BJ (cell line): ENCODE measurements around the gene ID2. TPM values are rescaled to one million over a fixed set of nuclear protein-coding genes. Genes with fewer than 3 reads are reported as not detected.

Source experiments
- CTCF ChIA-PET: fragments of 350-600 bp; formaldehyde crosslinking; extraction: SDS; loops from one replicate; lab custom pipeline; 2021; ENCODE audit warnings: antibody characterized with exemption, inconsistent platforms; lab: Yijun Ruan, JAX
- POLR2A ChIA-PET: fragments of 300-600 bp; sonication (Branson Sonifier 250); formaldehyde crosslinking; extraction: SDS; loops from one replicate; lab custom pipeline; 2021; ENCODE audit warnings: antibody characterized with exemption; lab: Charles Lee
- DNase-seq: peaks from one replicate; pipeline ENCODE4 v3.0.0-alpha.2; 2011; ENCODE audit warnings: low read depth
- H3K27me3 ChIP-seq: 2 replicates; pipeline ENCODE4 v1.6.0; 2011; ENCODE audit warnings: low read length; ENCODE audit not compliant: control insufficient read depth, insufficient read depth
- H3K36me3 ChIP-seq: 2 replicates; pipeline ENCODE4 v1.5.1; 2011; ENCODE audit warnings: low read length; ENCODE audit not compliant: control insufficient read depth, insufficient read depth
- H3K4me3 ChIP-seq: 2 replicates; pipeline ENCODE4 v1.5.1; 2011; ENCODE audit warnings: low read depth, mild to moderate bottlenecking, control low read depth, low read length
- polyA plus RNA-seq: library from polyadenylated mRNA; depleted of rRNA; stranded (reverse); fragments of >200 nt; gene quantifications from 2 replicates; pipeline ENCODE4 v1.2.3, GENCODE V29; 2011; rRNA removed
- TF ChIP-seq, protein P1 (sequence below): IDR thresholded peaks from 2 replicates; pipeline ENCODE4 v1.5.1; 2011; ENCODE audit warnings: low read depth, mild to moderate bottlenecking, control low read depth, inconsistent platforms, low read length, moderate library complexity; ENCODE audit not compliant: insufficient read depth

Gene ID2
- polyA plus RNA-seq, 1 experiment, result 242 TPM

DNA sequence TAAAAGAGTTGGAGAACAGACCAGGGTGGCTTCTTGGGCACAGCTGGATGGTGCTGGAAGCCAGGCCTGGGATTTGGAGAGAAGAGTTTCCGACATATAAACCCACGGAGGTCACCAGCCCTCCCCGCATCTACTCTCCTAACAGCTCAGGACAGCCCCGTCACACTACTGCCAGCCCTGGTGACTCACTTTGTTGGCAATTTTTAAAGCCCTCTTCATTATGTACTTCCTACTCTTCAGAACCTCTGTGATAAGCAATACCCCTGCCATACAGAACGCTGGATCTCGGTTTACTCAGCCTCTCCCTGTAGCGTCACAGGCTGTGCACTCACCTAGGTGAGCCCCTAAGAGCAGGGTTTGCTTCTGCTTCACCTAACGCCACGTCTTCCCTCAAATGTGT lies 48.1 kb downstream of the ID2 start:
- H3K4me3 ChIP-seq, result no peak overlapping the region
- TF ChIP-seq, protein P1, sequence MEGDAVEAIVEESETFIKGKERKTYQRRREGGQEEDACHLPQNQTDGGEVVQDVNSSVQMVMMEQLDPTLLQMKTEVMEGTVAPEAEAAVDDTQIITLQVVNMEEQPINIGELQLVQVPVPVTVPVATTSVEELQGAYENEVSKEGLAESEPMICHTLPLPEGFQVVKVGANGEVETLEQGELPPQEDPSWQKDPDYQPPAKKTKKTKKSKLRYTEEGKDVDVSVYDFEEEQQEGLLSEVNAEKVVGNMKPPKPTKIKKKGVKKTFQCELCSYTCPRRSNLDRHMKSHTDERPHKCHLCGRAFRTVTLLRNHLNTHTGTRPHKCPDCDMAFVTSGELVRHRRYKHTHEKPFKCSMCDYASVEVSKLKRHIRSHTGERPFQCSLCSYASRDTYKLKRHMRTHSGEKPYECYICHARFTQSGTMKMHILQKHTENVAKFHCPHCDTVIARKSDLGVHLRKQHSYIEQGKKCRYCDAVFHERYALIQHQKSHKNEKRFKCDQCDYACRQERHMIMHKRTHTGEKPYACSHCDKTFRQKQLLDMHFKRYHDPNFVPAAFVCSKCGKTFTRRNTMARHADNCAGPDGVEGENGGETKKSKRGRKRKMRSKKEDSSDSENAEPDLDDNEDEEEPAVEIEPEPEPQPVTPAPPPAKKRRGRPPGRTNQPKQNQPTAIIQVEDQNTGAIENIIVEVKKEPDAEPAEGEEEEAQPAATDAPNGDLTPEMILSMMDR, result no peak
- ChIA-PET POLR2A (no interaction called here), CTCF (interaction anchor here (1.7 kb wide), 1 partner anchor 12 kb away, joined by 3 read pairs; no protein-coding TSS in a partner anchor)
- H3K27me3 ChIP-seq, result no peaks in the 10 kb centered on the region
- no peak for DNase-seq
- H3K36me3 ChIP-seq, result peaks cover 15% of the 10 kb centered on the region

DNA sequence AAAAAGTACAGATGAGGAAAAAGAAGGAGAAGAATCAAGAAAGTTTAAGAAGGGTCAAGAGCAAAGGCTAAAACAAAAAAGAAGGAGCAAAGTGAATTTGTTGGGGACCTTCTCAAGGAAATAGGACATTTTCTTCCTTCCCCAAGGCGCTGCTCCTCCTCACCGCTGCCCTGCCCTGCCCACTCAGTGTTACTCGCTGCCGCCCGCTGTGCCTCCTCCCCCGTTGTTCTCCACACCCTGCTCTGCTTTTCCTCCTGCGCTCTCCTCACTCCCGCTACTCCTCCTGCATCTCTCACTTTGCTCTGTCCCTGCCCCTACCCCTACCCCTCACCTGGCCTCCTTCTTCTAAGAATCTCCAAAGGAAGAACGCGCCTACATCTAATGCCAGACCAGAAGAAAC lies 50.7 kb downstream of the ID2 start:
- H3K27me3 ChIP-seq, result no peaks in the 10 kb centered on the region
- ChIA-PET CTCF (interaction anchor here (0.6 to 1.5 kb wide), 3 partner anchors 8 to 199 kb away, joined by 3 to 4 read pairs (median 3); no protein-coding TSS in a partner anchor), POLR2A (no interaction called here)
- no peak for DNase-seq
- H3K36me3 ChIP-seq, result peaks cover 16% of the 10 kb centered on the region
- TF ChIP-seq, protein P1, result no peak
- H3K4me3 ChIP-seq, result no peak overlapping the region

Other genes with a start within 250 kb of the ID2 start
- gene KIDINS220, start 155.6 kb downstream of the ID2 start, polyA plus RNA-seq, result 34.8 and 40.0 TPM in 2 replicates